Gastroesophageal sphincter (tissue), 4 donors: ENCODE measurements around the gene DDC. TPM values are rescaled to one million over a fixed set of nuclear protein-coding genes. Genes with fewer than 3 reads are reported as not detected.

Experiments used
- ATAC-seq: fragments of 150-250 bp; one replicate; pipeline ENCODE4 v1.9.1; 2016; ENCODE audit warnings: mild to moderate bottlenecking, moderate library complexity
- H3K27ac ChIP-seq, 4 donors: fragments of 200-600 bp; sonication (generic) in 3 of 4; 1 replicate in 3 of 4; 2 replicates in 1 of 4; pipeline ENCODE4 v1.5.1; 2016 to 2019
- H3K27me3 ChIP-seq: fragments of 200-600 bp; sonication (generic); one replicate; pipeline ENCODE4 v1.5.1; 2019
- H3K36me3 ChIP-seq, 2 donors: fragments of 200-600 bp; sonication (generic); one replicate each; pipeline ENCODE4 v1.5.1; 2019; ENCODE audit warnings: control low read depth in 1 of 2
- H3K4me1 ChIP-seq, 3 donors: fragments of 200-600 bp; sonication (generic); 1 replicate in 2 of 3; 2 replicates in 1 of 3; pipeline ENCODE4 v1.5.1; 2016 to 2019; ENCODE audit warnings: control low read depth in 2 of 3
- H3K4me3 ChIP-seq, 2 donors: fragments of 200-600 bp; sonication (generic); one replicate each; pipeline ENCODE4 v1.5.1; 2019; ENCODE audit warnings: mild to moderate bottlenecking in 1 of 2, moderate library complexity in 1 of 2
- H3K9me3 ChIP-seq, 3 donors: fragments of 200-600 bp; sonication (generic); one replicate each; pipeline ENCODE4 v1.5.1; 2017 to 2019; ENCODE audit warnings: control low read depth in 2 of 3
- CTCF ChIP-seq, 4 experiments: fragments of 200-600 bp in 2 of 4; fragments of 450-650 bp in 2 of 4; sonication (generic) in 1 of 4; IDR thresholded peaks; one replicate each; pipeline ENCODE4 v1.5.1; 2017 to 2019; ENCODE audit warnings: antibody characterized with exemption in 4 of 4, mild to moderate bottlenecking in 2 of 4, moderate library complexity in 2 of 4
- EP300 ChIP-seq: sonication (generic); formaldehyde crosslinking; IDR thresholded peaks from one replicate; pipeline ENCODE4 v1.6.1; 2017; ENCODE audit warnings: antibody characterized with exemption, mild to moderate bottlenecking
- POLR2A ChIP-seq, 2 donors: fragments of 450-650 bp; IDR thresholded peaks; one replicate each; pipeline ENCODE4 v1.6.1; 2017; ENCODE audit warnings: antibody characterized with exemption in 2 of 2, mild to moderate bottlenecking in 2 of 2, moderate library complexity in 1 of 2
- POLR2AphosphoS5 ChIP-seq: sonication (generic); formaldehyde crosslinking; IDR thresholded peaks from one replicate; pipeline ENCODE4 v1.6.1; 2017; ENCODE audit warnings: antibody characterized with exemption
- WGBS, 2 donors: methylation state at CpG; one replicate each; pipeline ENCODE4 v1.1.5; 2018; ENCODE audit warnings: low coverage in 1 of 2; 5-methylcytosine and 5-hydroxymethylcytosine counted together
- total RNA-seq, 4 donors: library from RNA; depleted of rRNA; stranded (reverse); fragments of >200 nt; gene quantifications; one replicate each; pipeline ENCODE4 v1.1.0, GENCODE V29; 2016

The DDC gene
- total RNA-seq, 4 donors from 2014 or later: not detected

- Histone ChIP-seq H3K4me3 (no peak overlapping the region), H3K4me1 (no peaks in the 10 kb centered on the region), H3K36me3 (no peaks in the 10 kb centered on the region), H3K27me3 (no peaks in the 10 kb centered on the region), H3K9me3 (no peaks in the 10 kb centered on the region), H3K27ac (no peak overlapping the region)
- TF ChIP-seq POLR2AphosphoS5 (no peak), POLR2A (IDR thresholded peaks at IDR 0.05) (no peak), EP300 (no peak), CTCF (IDR thresholded peaks at IDR 0.05) (no peak)
- 75 to 78% methylated on average over 4 to 5 of the region's 6 CpGs for WGBS, 2 donors
- ATAC-seq: no peak
These were observed 142.3 kb downstream of the DDC start for GRCh38 chr7:50422858-50423257.

GRCh38 chr7:50421043-50421442, 144.2 kb downstream of the DDC start:
- Histone ChIP-seq H3K4me3 (no peak overlapping the region), H3K27ac (no peak overlapping the region), H3K9me3 (no peaks in the 10 kb centered on the region), H3K4me1 (no peaks in the 10 kb centered on the region), H3K27me3 (no peaks in the 10 kb centered on the region), H3K36me3 (no peaks in the 10 kb centered on the region)
- ATAC-seq: no peak
- WGBS, 2 donors: no CpG with 5 or more reads among the region's 3 CpGs
- TF ChIP-seq POLR2A (IDR thresholded peaks at IDR 0.05): no peak

DNA sequence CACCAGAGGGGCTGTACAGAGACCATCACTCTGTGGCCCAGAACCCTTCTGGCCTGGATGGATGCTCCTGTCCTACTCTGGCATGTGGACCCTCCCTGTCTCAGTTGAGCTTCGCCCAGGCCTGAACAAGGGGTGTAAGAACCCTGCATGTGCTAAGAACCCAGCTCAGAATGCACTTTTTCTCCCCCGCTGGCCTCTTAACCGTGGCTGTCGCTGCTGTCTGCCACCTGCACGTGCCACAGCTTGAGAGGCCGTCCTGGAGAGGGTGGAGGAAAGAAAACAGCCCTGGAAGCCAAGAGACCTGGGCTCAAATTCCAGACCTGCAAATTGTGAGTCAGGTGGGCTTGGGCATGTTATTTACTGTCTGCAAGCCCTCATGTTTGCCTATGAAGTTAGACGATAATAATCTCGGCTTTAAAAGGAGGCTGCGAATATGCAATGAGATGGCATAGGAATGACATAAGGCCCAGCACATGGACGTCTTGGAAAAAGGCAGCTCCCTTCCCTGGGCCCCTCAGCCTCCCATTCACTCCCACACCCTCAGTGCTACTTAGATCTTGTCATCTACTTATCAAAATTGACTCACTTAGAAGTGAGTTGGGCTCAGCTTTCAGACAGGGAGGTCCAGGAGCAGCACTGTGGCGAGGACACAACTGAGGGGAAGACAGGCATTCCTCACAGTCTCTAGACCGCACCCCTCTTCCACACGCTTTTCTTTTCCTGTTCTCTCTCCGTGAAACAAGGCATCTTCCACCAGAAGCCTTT, 146.5 kb downstream of the DDC start:
- Histone ChIP-seq H3K27me3 (no peaks in the 10 kb centered on the region), H3K36me3 (no peaks in the 10 kb centered on the region), H3K4me1 (no peaks in the 10 kb centered on the region), H3K27ac (no peak overlapping the region), H3K4me3 (no peak overlapping the region), H3K9me3 (no peaks in the 10 kb centered on the region)
- TF ChIP-seq CTCF (IDR thresholded peaks at IDR 0.05) (no peak), POLR2AphosphoS5 (no peak), POLR2A (IDR thresholded peaks at IDR 0.05) (no peak), EP300 (no peak)
- no peak for ATAC-seq
- WGBS, 2 donors: 68 to 79% methylated on average over 7 to 12 of the region's 14 CpGs

- H3K4me1 ChIP-seq: no peaks in the 10 kb centered on the region
- TF ChIP-seq CTCF (IDR thresholded peaks at IDR 0.05): peak in 3 of 4 experiments; percentile 52 to 75 (median 62)
- no peak for TF ChIP-seq POLR2AphosphoS5
- no peaks in the 10 kb centered on the region for H3K36me3 ChIP-seq
- no peaks in the 10 kb centered on the region for H3K27me3 ChIP-seq
- no peak overlapping the region for H3K27ac ChIP-seq
- 6 to 12% methylated on average over 2 to 4 of the region's 4 CpGs for WGBS, 2 donors
- no peak overlapping the region for H3K4me3 ChIP-seq
- ATAC-seq: peak; percentile 63
- no peaks in the 10 kb centered on the region for H3K9me3 ChIP-seq
These were observed 147.1 kb downstream of the DDC start for GRCh38 chr7:50418086-50418515.

- no peak for TF ChIP-seq CTCF (IDR thresholded peaks at IDR 0.05)
- TF ChIP-seq EP300: no peak
- no peak for TF ChIP-seq POLR2A (IDR thresholded peaks at IDR 0.05)
- TF ChIP-seq POLR2AphosphoS5: no peak
- Histone ChIP-seq H3K27me3 (no peaks in the 10 kb centered on the region), H3K4me3 (no peak overlapping the region), H3K36me3 (no peaks in the 10 kb centered on the region), H3K4me1 (no peaks in the 10 kb centered on the region), H3K9me3 (no peaks in the 10 kb centered on the region), H3K27ac (no peak overlapping the region)
- 55 to 75% methylated on average over 1 to 6 of the region's 7 CpGs for WGBS, 2 donors
- ATAC-seq: peak; percentile 48
These were observed 148.6 kb downstream of the DDC start for GRCh38 chr7:50416527-50417182.
